ENCODE results near the gene FTO. TPM values are rescaled to one million over a fixed set of nuclear protein-coding genes. Genes with fewer than 3 reads are reported as not detected.

FTO gene
- total RNA-seq, 1 donor from 2014 or later = 116 TPM

GRCh38 chr16:54077050-54077821 lies 373.3 kb downstream of the FTO start:
- no peak for DNase-seq (ENCODE audit: low spot score)

GRCh38 chr16:54080524-54081008 lies 376.6 kb downstream of the FTO start:
- DNase-seq (ENCODE audit: low spot score) = no peak

GRCh38 chr16:54086791-54087190 lies 382.8 kb downstream of the FTO start:
- DNase-seq (ENCODE audit: low spot score) = no peak

GRCh38 chr16:54090602-54091001 lies 386.6 kb downstream of the FTO start:
- no peak for DNase-seq (ENCODE audit: low spot score)

- DNase-seq (ENCODE audit: low spot score) = no peak
Measured at GRCh38 chr16:54093281-54093680, 389.3 kb downstream of the FTO start.

- DNase-seq (ENCODE audit: low spot score) = no peak
Measured at GRCh38 chr16:54094641-54095040, 390.7 kb downstream of the FTO start.

- no peak for DNase-seq (ENCODE audit: low spot score)
Measured at GRCh38 chr16:54096607-54097006, 392.7 kb downstream of the FTO start.

- no peak for DNase-seq (ENCODE audit: low spot score)
Measured at GRCh38 chr16:54097774-54098173, 393.8 kb downstream of the FTO start.

- no peak for DNase-seq (ENCODE audit: low spot score)
Measured at GRCh38 chr16:54098247-54098646, 394.3 kb downstream of the FTO start.

- no peak for DNase-seq (ENCODE audit: low spot score)
Measured at GRCh38 chr16:54099627-54100026, 395.7 kb downstream of the FTO start.

- no peak for DNase-seq (ENCODE audit: low spot score)
Measured at GRCh38 chr16:54102888-54103866, 399.2 kb downstream of the FTO start.

GRCh38 chr16:54106057-54106456 lies 402.1 kb downstream of the FTO start:
- DNase-seq (ENCODE audit: low spot score) = no peak

- no peak for DNase-seq (ENCODE audit: low spot score)
Measured at GRCh38 chr16:54107583-54108202, 403.7 kb downstream of the FTO start.

GRCh38 chr16:54110016-54110981 lies 406.3 kb downstream of the FTO start:
- no peak for DNase-seq (ENCODE audit: low spot score)

GRCh38 chr16:54112451-54113206 lies 408.7 kb downstream of the FTO start:
- no peak for DNase-seq (ENCODE audit: low spot score)

GRCh38 chr16:54115558-54115957 lies 411.6 kb downstream of the FTO start:
- DNase-seq (ENCODE audit: low spot score) = no peak

- no peak for DNase-seq (ENCODE audit: low spot score)
Measured at GRCh38 chr16:54116124-54116655, 412.2 kb downstream of the FTO start.

- no peak for DNase-seq (ENCODE audit: low spot score)
Measured at GRCh38 chr16:54118846-54119245, 414.9 kb downstream of the FTO start.

GRCh38 chr16:54120846-54121480 lies 417.0 kb downstream of the FTO start:
- no peak for DNase-seq (ENCODE audit: low spot score)
